ENCODE data around the gene RIN3. TPM values are rescaled to one million over a fixed set of nuclear protein-coding genes. Genes with fewer than 3 reads are reported as not detected.

The RIN3 gene
- total RNA-seq, 1 experiment from 2014 or later = 14.8 TPM

DNA sequence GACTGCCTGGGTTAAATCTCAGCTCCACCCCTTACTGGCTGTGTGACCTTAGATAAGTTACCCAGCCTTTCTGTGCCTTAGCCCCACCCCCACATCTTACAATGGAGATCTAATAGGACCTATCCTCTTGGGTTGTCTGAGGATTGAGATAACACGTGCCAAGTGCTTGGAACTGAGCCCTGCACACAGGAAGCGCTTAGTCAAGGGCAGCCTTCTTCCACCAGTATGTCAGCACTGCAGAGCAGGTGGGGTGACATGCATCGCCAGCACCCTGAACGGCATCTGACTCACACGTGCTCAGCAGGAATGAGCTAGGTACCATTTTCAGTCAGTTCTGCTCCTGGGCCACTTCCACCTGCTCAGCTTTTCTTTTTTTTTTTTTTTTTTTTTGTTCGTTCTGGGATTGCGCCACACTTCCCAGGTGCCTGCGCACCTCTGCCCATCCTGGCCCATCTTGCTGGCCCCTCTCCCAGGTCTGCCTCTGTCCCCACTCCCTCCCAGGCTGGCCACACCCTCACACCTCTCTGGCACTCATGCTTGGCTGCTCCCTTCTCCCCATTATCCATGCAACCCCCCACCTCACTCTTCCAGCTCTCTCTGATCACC is 215.3 kb downstream of the RIN3 start:
- Histone ChIP-seq H3K79me2 (ENCODE audit: low read depth) (peaks cover 10% of the 10 kb centered on the region; the same call in 1 of the 2 replicates), H4K20me1 (ENCODE audit: insufficient read depth) (no peaks in the 10 kb centered on the region), H2AFZ (no peak overlapping the region), H3K27me3 (ENCODE audit: insufficient read depth, low read depth) (no peaks in the 10 kb centered on the region), H3K4me2 (peak overlapping the region; percentile 32; the same call in 1 of the 2 replicates), H3K4me3 (no peak overlapping the region), H3K36me3 (ENCODE audit: low read depth) (peaks cover 15% of the 10 kb centered on the region), H3K9me2 (ENCODE audit: insufficient read depth) (no peaks in the 10 kb centered on the region), H3K4me1 (replicated peaks; ENCODE audit: insufficient read depth) (peaks cover 57% of the 10 kb centered on the region), H3F3A (ENCODE audit: insufficient read depth, low read depth) (peaks cover 51% of the 10 kb centered on the region), H3K27ac (peak overlapping the region; percentile 74), H3K9me3 (ENCODE audit: insufficient read depth, low read depth) (no peaks in the 10 kb centered on the region)
- DNase-seq = peak; percentile 48 to 78
- TF ChIP-seq, protein P1, sequence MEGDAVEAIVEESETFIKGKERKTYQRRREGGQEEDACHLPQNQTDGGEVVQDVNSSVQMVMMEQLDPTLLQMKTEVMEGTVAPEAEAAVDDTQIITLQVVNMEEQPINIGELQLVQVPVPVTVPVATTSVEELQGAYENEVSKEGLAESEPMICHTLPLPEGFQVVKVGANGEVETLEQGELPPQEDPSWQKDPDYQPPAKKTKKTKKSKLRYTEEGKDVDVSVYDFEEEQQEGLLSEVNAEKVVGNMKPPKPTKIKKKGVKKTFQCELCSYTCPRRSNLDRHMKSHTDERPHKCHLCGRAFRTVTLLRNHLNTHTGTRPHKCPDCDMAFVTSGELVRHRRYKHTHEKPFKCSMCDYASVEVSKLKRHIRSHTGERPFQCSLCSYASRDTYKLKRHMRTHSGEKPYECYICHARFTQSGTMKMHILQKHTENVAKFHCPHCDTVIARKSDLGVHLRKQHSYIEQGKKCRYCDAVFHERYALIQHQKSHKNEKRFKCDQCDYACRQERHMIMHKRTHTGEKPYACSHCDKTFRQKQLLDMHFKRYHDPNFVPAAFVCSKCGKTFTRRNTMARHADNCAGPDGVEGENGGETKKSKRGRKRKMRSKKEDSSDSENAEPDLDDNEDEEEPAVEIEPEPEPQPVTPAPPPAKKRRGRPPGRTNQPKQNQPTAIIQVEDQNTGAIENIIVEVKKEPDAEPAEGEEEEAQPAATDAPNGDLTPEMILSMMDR (conservative IDR thresholded peaks at IDR 0.05) = no peak
- no peak for TF ChIP-seq EZH2 (IDR thresholded peaks at IDR 0.05; ENCODE audit: low read depth)
- intact Hi-C loops (cut with micrococcal nuclease; ENCODE audit: unreplicated experiment) = no loop called here
- POLR2A ChIA-PET (ENCODE audit: unreplicated experiment) = interaction anchor here (0.5 kb wide), 1 partner anchor 1570 kb away, joined by 29 read pairs; no protein-coding TSS in a partner anchor
- CTCF ChIA-PET = no interaction called here
- BruUV-seq (replicated peaks) = no TSS peak

DNA sequence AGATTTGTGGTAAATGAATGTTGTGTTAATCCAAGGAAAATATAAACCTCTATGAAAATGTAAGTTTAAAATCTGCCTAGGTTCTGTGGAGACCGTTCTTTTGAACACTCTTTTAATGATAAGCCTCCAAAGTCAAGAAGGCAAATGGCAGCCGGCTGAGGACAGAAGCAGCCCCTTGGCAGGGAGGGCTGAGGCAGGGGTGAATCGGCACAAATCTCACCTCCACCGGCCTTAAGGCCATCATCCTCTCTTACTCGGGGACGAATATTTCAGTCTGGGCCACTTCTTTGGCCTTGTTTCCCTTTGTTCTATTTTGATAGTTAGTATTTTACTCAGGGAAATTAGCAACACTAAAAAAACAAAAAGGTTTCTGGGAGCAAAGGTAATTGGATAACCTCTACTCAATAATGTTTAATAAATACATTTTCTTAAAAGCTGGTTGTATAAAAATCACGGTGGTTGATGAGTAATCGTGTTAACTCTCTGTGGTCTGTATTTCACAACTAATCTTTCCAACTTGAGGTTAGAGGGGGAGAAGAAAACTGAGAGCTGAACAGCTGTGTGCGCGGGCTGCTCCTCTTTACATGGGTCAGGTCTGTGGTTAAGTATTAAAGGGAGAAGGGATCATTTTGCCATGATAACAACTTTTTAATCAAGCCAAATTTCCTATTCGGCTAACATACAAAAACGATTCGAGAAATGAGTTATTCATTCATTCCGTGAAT is 216.2 kb downstream of the RIN3 start:
- Histone ChIP-seq H3K79me2 (ENCODE audit: low read depth) (peaks cover 10% of the 10 kb centered on the region; the same call in 1 of the 2 replicates), H3K9me2 (ENCODE audit: insufficient read depth) (no peaks in the 10 kb centered on the region), H3K36me3 (ENCODE audit: low read depth) (peaks cover 15% of the 10 kb centered on the region), H3K4me3 (peak overlapping the region; percentile 2; the same call in 1 of the 2 replicates), H3K27me3 (ENCODE audit: insufficient read depth, low read depth) (no peaks in the 10 kb centered on the region), H2AFZ (0 out of 2 replicates have a peak overlapping the region, but pooled peaks have one; percentile 64), H4K20me1 (ENCODE audit: insufficient read depth) (no peaks in the 10 kb centered on the region), H3F3A (ENCODE audit: insufficient read depth, low read depth) (peaks cover 53% of the 10 kb centered on the region), H3K27ac (peak overlapping the region; percentile 74), H3K4me1 (replicated peaks; ENCODE audit: insufficient read depth) (peaks cover 54% of the 10 kb centered on the region), H3K4me2 (peak overlapping the region; percentile 51), H3K9me3 (ENCODE audit: insufficient read depth, low read depth) (no peaks in the 10 kb centered on the region)
- BruUV-seq (replicated peaks) = no TSS peak
- peak in 1 of 2 experiments; percentile 81 for DNase-seq
- ChIA-PET POLR2A (ENCODE audit: unreplicated experiment) (no interaction called here), CTCF (no interaction called here)
- TF ChIP-seq EZH2 (IDR thresholded peaks at IDR 0.05; ENCODE audit: low read depth) = no peak
- TF ChIP-seq, protein P1 (conservative IDR thresholded peaks at IDR 0.05) = no peak
- intact Hi-C loops (cut with micrococcal nuclease; ENCODE audit: unreplicated experiment) = no loop called here

DNA sequence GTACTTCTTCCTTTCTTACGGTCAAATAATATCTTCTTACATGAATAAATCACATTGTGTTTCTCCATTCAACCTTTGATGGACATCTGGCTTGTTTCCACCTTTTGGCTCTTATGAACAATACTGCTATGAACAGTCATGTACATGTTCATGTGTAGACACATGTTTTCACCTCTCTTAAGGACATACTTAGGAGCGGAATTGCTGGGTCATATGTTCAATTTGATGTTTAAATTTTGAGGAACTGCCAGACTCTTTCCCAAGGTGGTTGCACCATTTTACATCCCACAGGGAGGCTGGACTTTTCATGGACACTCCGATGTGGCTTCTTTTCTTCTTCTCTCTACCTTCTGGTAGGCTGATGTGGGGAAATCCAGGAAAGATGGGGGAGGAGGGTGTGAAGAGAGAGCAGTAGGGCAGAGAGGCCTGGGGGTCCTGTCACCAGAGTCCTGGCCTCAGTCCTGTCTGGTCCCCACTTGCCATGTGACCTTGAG is 218.1 kb downstream of the RIN3 start:
- BruUV-seq (replicated peaks) = no TSS peak
- Histone ChIP-seq H3K4me1 (replicated peaks; ENCODE audit: insufficient read depth) (peaks cover 49% of the 10 kb centered on the region), H3K9me2 (ENCODE audit: insufficient read depth) (no peaks in the 10 kb centered on the region), H3F3A (ENCODE audit: insufficient read depth, low read depth) (peaks cover 41% of the 10 kb centered on the region), H3K79me2 (ENCODE audit: low read depth) (peaks cover 10% of the 10 kb centered on the region; the same call in 1 of the 2 replicates), H3K36me3 (ENCODE audit: low read depth) (peaks cover 15% of the 10 kb centered on the region), H3K4me2 (no peak overlapping the region), H4K20me1 (ENCODE audit: insufficient read depth) (no peaks in the 10 kb centered on the region), H3K27ac (no peak overlapping the region), H2AFZ (no peak overlapping the region), H3K9me3 (ENCODE audit: insufficient read depth, low read depth) (no peaks in the 10 kb centered on the region), H3K27me3 (ENCODE audit: insufficient read depth, low read depth) (no peaks in the 10 kb centered on the region), H3K4me3 (no peak overlapping the region)
- intact Hi-C loops (cut with micrococcal nuclease; ENCODE audit: unreplicated experiment) = no loop called here
- POLR2A ChIA-PET (ENCODE audit: unreplicated experiment) = no interaction called here
- CTCF ChIA-PET = no interaction called here
- no peak for DNase-seq
- no peak for TF ChIP-seq EZH2 (IDR thresholded peaks at IDR 0.05; ENCODE audit: low read depth)
- TF ChIP-seq, protein P1 (conservative IDR thresholded peaks at IDR 0.05) = no peak
